H4 (cell line): Measurements from ENCODE around the gene OGG1. TPM values are rescaled to one million over a fixed set of nuclear protein-coding genes. Genes with fewer than 3 reads are reported as not detected.
A peak's percentile ranks its signal among the peaks of the same experiment; 100 is the strongest.

ENCODE experiments used
- DNase-seq: peaks from one replicate; pipeline ENCODE4 v3.0.0-alpha.2; 2015; ENCODE audit warnings: low spot score
- total RNA-seq: library from RNA; depleted of rRNA; stranded (reverse); fragments of >200 nt; shearing (Covaris generic); gene quantifications from 2 replicates; pipeline ENCODE4 v1.2.3, GENCODE V29; 2014

OGG1 gene
- total RNA-seq, 1 experiment from 2014 or later: 13.0 TPM

GRCh38 chr3:9727743-9728142 is 22.0 kb upstream of the OGG1 start:
- no peak for DNase-seq

GRCh38 chr3:9729419-9729818 is 20.3 kb upstream of the OGG1 start:
- DNase-seq: no peak

GRCh38 chr3:9730657-9731205 is 19.0 kb upstream of the OGG1 start:
- no peak for DNase-seq

- DNase-seq: peak; percentile 97
These were observed 18.3 kb upstream of the OGG1 start, which contains the start of gene BRPF1 for GRCh38 chr3:9731206-9732079. Gene BRPF1, plus strand, starts transcription at chr3:9731735. Its CDS starts 2,406 bp downstream, at chr3:9734141.

GRCh38 chr3:9732080-9732739 is 17.5 kb upstream of the OGG1 start:
- DNase-seq: no peak

- no peak for DNase-seq
These were observed 17.0 kb upstream of the OGG1 start for GRCh38 chr3:9732740-9733115.

GRCh38 chr3:9736831-9737230 is 12.9 kb upstream of the OGG1 start:
- DNase-seq: no peak

GRCh38 chr3:9739181-9739580 is 10.6 kb upstream of the OGG1 start:
- no peak for DNase-seq

GRCh38 chr3:9742560-9742959 is 7.2 kb upstream of the OGG1 start:
- no peak for DNase-seq

- DNase-seq: no peak
These were observed 6.2 kb upstream of the OGG1 start for GRCh38 chr3:9743548-9743947.

GRCh38 chr3:9744162-9744561 is 5.6 kb upstream of the OGG1 start:
- DNase-seq: no peak

- no peak for DNase-seq
These were observed 4.2 kb upstream of the OGG1 start for GRCh38 chr3:9745521-9745920.

- DNase-seq: no peak
These were observed 3.4 kb upstream of the OGG1 start for GRCh38 chr3:9746330-9746729.

GRCh38 chr3:9747267-9747666 is 2.5 kb upstream of the OGG1 start:
- DNase-seq: no peak

GRCh38 chr3:9748031-9748430 is 1.7 kb upstream of the OGG1 start:
- DNase-seq: no peak

GRCh38 chr3:9749296-9749644 is 482 bp upstream of the OGG1 start:
- DNase-seq: no peak

- no peak for DNase-seq
These were observed 1.0 kb downstream of the OGG1 start for GRCh38 chr3:9750556-9751411.

- no peak for DNase-seq
These were observed 4.9 kb downstream of the OGG1 start for GRCh38 chr3:9754678-9755077.

GRCh38 chr3:9757427-9757826 is 7.7 kb downstream of the OGG1 start:
- DNase-seq: no peak

- DNase-seq: no peak
These were observed 11.2 kb downstream of the OGG1 start for GRCh38 chr3:9760779-9761505.

GRCh38 chr3:9761919-9762318 is 12.2 kb downstream of the OGG1 start:
- DNase-seq: no peak
